Choroid plexus epithelial cell (primary cell): ENCODE data around the gene ASF1A.
A peak's percentile ranks its signal among the peaks of the same experiment; 100 is the strongest.

ENCODE experiments used
- DNase-seq: peaks from one replicate; pipeline ENCODE4 v3.0.0-alpha.2; 2010; ENCODE audit warnings: low read depth
- H3K4me3 ChIP-seq: 2 replicates; pipeline ENCODE4 v1.5.1; 2011; ENCODE audit warnings: low read depth, mild to moderate bottlenecking, control low read depth, low read length, moderate library complexity
- CTCF ChIP-seq: conservative IDR thresholded peaks from 2 replicates; pipeline ENCODE4 v1.5.1; 2011; ENCODE audit warnings: low read depth, mild to moderate bottlenecking, control low read depth, inconsistent platforms, low read length, moderate library complexity

ASF1A gene

GRCh38 chr6:118893807-118894424, at the start of gene ASF1A:
ASF1A (plus strand) TSS chr6:118894152; CDS start chr6:118894414, 262 bp downstream.
- TF ChIP-seq CTCF, result peak; percentile 73
- peak; percentile 99 for DNase-seq
- H3K4me3 ChIP-seq, result peak within 1 kb of the TSS; percentile 86

GRCh38 chr6:118844915-118845314, 49.0 kb upstream of the ASF1A start:
- DNase-seq, result no peak

GRCh38 chr6:118853408-118853807, 40.5 kb upstream of the ASF1A start:
- H3K4me3 ChIP-seq, result no peak overlapping the region
- DNase-seq, result no peak
- TF ChIP-seq CTCF, result no peak

More at GRCh38 chr6:118844915-118845314, 49.0 kb upstream of the ASF1A start:
- no peak for TF ChIP-seq CTCF
- H3K4me3 ChIP-seq, result no peak overlapping the region

- no peak for TF ChIP-seq CTCF
- no peak overlapping the region for H3K4me3 ChIP-seq
- peak; percentile 13 for DNase-seq
Measured at GRCh38 chr6:118856301-118856700, 37.7 kb upstream of the ASF1A start.

GRCh38 chr6:118859517-118860064, 34.4 kb upstream of the ASF1A start:
- no peak overlapping the region for H3K4me3 ChIP-seq
- TF ChIP-seq CTCF, result no peak
- DNase-seq, result no peak

GRCh38 chr6:118860363-118860762, 33.6 kb upstream of the ASF1A start:
- TF ChIP-seq CTCF, result no peak
- no peak for DNase-seq
- no peak overlapping the region for H3K4me3 ChIP-seq

- no peak for DNase-seq
- no peak for TF ChIP-seq CTCF
- no peak overlapping the region for H3K4me3 ChIP-seq
Measured at GRCh38 chr6:118860880-118861279, 33.1 kb upstream of the ASF1A start.
